ENCODE measurements around the gene HMGN2.
A peak's percentile ranks its signal among the peaks of the same experiment; 100 is the strongest.

Gene HMGN2

DNA sequence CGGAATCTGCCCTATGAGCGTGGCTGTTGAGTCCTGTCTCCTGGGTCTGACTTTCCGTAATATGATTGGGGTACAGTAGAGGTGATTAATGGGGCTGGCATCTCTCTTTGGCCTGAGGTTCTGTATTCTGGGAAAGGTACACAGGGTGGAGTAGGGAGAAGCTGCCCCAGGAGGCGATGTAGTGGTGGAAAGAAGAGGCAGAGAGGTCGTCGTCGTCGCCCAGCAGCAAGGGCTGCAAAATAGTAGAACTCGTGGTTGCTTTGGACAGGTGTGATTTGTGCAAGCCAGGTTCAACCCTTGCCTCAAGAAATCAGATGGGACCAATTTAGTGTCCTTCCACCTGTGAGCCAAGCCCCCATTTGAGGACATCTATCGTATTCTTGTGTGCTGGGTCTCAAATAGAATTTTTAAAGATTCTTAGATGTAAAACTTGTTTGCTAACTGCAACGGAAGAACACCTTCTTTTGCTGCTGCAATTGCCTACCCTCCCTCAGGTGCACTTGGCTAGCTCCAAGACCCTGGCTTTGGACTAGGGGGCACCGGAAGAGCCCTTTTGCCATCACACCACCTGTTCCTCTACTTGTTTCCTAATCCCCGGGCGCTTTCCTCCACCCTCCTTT, 1.3 kb upstream of the HMGN2 start:
- TF ChIP-seq POLR2A (IDR thresholded peaks at IDR 0.05; ENCODE audit: low read depth, low read length) = no peak
- FAIRE-seq (no peak), DNase-seq (ENCODE audit: insufficient read length, low spot score) (no peak)

DNA sequence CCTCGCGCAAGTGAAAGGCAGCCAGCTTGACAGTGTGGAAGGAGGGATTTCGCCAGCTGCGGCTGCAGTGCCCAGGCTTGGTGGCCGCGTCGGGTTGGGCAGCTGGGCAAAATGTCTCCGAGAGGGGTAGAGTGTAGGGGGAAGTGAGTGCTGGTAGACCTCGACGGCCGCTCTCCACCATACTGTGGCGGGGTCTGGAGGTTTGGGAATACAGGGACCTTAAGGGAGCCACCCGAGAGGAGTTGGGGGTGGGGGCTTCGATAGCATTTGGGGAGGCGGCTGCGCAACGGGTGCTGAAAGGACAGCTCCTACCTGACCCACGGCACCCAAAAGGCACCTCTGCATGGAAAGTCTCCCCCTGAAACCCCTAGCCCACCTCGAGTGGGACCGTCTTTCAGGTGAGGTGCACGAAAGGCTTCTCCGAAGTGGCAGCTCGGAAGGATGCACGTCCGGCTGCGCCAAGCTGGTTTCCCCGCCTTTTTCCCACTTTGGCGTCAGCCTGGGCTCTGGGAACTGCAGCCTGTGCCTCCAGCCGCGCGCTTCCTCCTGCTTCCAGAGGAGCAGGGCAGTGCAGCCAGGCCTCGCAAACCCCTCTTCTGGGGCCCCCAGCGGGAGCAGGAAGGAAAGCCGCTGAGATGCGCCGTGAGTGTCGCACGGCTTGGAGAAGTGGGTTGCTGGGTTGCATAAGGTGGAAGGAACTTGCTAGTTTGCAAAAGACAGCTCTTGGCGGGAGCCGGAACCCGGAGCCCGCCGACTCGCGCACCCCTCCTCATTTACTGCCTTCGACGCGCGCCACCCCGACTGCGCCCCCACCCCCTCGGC, 531 bp upstream of the HMGN2 start:
- peak; percentile 36 for DNase-seq (ENCODE audit: insufficient read length, low spot score)
- TF ChIP-seq POLR2A (IDR thresholded peaks at IDR 0.05; ENCODE audit: low read depth, low read length) = no peak
- no peak for FAIRE-seq

DNA sequence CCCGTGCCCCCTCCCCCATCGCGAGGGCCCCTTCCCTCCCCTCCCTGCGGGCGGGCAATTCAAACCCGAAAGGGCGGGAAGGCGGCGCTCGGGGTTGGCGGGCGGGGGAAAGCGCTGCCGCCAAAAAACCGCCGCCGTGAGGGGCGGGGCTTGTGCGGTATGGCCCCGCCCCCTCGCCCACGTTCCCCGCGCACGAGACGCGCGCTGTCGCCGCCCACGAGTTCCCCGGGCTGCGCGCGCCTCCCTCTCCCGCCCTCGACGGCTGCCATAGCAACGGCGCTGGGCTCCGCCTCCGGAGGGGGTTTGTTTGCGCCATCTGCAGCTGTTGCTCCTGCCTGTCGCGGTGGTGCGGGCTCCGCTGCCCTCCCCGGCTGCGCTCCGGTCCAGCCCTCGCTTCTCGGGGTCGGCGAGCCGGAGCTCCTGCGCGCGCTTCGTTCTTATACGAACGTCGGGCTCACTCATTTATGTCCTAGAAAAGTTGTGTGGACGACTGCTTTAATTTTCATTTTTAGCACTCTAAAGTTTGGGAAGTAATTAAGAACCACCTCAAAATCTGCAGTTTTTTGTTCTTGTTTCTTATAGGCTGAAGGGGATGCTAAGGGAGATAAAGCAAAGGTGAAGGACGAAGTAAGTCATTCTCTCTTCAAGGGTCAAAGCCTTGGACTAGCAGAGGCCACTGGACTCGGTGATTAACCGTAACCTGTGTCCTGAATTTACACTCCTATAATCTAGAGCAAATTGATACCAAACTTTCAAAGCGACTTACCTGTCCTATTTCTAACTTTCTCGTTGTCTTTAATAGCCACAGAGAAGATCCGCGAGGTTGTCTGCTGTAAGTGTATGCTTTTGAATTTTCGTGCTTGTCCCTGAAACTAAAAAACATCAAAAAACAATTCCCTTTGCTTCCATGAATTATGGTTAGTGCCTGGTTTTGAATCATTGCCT, 933 bp downstream of the HMGN2 start:
- no peak for FAIRE-seq
- peak; percentile 58 for DNase-seq (ENCODE audit: insufficient read length, low spot score)
- no peak; the same call in 1 of the 2 replicates for TF ChIP-seq POLR2A (IDR thresholded peaks at IDR 0.05; ENCODE audit: low read depth, low read length)

DNA sequence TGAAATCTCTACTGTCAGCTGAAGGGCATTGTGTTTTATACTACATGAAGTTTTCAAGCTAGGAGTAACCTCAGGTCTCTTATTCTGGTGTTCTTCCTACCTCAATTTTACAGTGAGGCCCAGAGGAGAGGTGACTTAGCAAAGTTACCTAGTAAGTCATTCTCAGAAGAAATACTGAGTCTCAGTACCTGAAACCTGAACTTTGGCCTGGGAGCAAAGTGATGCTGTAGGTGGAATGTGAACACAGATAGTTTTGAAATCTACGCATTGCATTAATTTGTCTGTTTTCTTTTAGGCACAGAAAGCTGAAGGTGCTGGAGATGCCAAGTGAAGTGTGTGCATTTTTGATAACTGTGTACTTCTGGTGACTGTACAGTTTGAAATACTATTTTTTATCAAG, 2.6 kb downstream of the HMGN2 start:
- FAIRE-seq (no peak), DNase-seq (ENCODE audit: insufficient read length, low spot score) (no peak)
- TF ChIP-seq POLR2A (IDR thresholded peaks at IDR 0.05; ENCODE audit: low read depth, low read length) = no peak

DNA sequence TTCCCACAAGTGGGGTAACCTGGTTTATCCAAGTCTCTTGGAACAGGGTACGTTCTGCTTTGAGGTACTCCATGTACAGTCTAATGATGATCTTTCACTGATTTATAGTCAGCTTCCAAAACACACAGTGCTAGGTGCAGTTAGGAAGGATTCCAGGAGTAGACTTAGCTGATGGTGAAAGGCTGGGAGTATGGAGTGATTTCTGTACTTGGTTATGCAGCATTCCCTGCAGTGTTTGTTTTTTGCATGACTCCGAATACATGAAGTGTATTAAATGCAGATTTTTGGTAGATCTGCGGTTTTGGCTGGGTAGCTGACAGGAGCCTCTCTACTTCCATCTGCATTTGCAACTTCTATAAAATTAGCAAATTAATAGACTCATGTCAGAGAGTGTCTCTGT, 3.7 kb downstream of the HMGN2 start:
- no peak for DNase-seq (ENCODE audit: insufficient read length, low spot score)
- FAIRE-seq = no peak
- no peak for TF ChIP-seq POLR2A (IDR thresholded peaks at IDR 0.05; ENCODE audit: low read depth, low read length)

DNA sequence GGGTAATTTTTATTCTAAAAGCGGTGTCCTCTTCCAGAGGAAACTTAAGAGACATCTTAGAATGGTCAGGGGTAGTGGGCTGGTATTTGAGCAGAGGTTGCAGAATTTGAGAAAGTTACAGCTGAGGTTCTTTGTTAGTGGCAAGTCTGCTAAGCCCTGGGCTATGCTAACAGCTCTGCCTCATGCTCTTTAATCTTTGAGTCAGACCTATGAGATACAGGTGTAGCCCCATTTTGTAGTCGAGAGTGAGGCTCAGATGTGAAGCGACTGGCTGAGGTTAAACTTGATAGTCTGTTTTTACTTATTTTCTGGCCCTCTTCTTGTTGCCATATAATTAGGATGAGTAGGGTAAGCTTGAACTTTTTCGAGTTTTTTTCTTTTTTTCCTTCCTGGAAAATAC, 4.7 kb downstream of the HMGN2 start:
- no peak for TF ChIP-seq POLR2A (IDR thresholded peaks at IDR 0.05; ENCODE audit: low read depth, low read length)
- FAIRE-seq (no peak), DNase-seq (ENCODE audit: insufficient read length, low spot score) (no peak)

DNA sequence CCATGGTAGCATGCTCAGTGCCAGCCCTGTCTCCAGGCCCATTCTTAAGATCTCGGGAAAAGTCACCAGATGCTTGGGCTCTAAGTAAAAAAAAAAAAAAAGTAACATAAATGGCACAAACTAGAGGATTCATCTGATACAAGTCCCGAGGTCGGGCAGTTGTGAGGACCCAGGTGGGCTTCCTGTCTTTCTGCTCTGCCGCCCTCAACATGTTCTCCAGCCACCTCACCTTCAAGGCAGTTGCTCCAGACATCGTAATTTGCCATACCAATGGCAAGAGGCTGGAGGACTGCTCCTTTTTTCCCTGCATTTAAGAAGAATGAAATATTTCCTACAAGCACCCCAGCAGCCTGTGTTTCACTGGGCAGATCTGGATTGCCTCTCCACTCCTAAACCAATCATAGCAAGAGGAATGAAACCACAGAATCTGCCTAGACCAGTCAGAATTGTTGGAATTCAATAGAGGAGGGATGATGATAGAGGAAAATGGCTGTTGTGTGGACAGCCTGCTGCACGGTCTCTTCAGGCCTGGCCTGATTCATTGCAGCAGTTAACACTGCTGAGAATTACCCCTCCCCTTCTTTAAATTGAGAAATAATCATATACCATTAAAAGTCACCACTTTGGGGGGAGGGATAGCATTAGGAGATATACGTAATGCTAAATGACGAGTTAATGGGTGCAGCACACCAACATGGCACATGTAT, 5.4 kb downstream of the HMGN2 start:
- TF ChIP-seq POLR2A (IDR thresholded peaks at IDR 0.05; ENCODE audit: low read depth, low read length) = no peak
- no peak for DNase-seq (ENCODE audit: insufficient read length, low spot score)
- FAIRE-seq = no peak

DNA sequence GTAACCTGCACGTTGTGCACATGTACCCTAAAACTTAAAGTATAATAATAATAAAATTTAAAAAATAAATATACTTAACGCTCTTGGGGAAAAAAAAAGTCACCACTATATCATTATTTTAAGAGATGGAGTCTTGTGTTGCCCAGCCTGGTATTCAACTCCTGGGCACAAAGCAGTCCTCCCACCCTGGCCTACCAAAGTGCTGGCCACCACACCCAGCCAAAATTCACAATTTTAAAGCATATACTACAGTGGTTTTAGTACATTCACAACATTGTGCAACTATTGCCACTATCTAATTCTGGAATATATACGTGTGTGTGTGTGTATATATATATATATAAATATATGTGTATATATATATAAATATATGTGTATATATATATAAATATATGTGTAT, 5.9 kb downstream of the HMGN2 start:
- FAIRE-seq (no peak), DNase-seq (ENCODE audit: insufficient read length, low spot score) (no peak)

DNA sequence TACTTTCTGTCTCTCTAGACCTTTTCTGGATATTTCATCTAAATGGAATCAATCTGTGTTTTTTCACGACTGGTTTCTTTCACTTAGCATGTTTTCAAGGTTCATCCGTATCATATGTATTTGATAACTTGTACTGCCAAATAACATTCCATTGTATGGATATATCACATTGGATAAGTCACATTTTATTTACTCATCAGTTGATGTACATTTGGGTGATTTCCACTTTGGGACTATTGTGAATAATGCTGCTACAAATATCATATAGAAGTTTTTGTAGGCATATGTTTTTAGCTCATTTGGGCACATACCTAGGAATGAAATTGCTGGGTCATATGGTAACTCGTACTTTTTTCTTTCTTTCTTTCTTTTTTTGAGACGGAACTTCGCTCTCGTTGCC, 6.7 kb downstream of the HMGN2 start:
- TF ChIP-seq POLR2A (IDR thresholded peaks at IDR 0.05; ENCODE audit: low read depth, low read length) = no peak
- DNase-seq (ENCODE audit: insufficient read length, low spot score) = no peak
- FAIRE-seq = no peak

More for the DNA sequence above, 5.9 kb downstream of the HMGN2 start:
- TF ChIP-seq POLR2A (IDR thresholded peaks at IDR 0.05; ENCODE audit: low read depth, low read length) = no peak

DNA sequence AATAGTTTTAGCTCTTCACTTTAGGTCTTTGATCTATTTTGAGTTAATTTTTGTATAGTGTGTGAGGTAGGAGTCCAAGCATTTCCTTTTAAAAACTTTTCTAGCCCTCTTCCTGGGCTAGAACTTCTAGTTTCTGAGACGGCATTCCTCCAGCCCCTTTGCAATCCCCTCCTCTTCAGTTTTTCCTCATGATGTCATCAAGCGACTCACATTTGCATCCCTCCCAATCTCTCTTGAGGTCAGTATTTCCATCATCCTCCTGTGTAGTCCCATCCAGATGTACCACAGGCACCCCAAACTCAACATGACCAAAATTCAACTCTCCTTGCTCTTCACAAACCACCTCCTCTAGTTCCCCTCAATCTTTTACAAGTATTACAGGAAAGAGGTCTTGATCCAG, 10.7 kb downstream of the HMGN2 start:
- no peak for TF ChIP-seq POLR2A (IDR thresholded peaks at IDR 0.05; ENCODE audit: low read depth, low read length)
- no peak for DNase-seq (ENCODE audit: insufficient read length, low spot score)
- FAIRE-seq = no peak

DNA sequence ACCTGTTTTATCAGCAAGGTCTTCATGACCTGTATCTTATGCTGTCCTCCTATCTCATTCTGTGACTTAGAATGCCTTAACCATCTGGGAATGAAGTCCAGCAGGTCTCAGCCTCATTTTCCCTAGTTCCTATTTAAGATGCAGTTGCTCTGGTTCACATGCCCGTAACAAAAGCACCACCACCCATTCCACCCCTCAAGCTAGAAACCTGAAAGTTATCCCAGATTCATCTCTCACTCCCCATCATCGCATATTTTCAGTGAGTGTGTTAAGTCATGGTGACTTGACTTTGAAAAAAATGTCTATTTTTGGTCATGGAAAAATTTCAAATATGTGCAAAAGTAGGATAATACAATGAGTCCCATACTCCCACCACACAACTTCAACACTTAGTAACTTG, 11.7 kb downstream of the HMGN2 start:
- no peak for TF ChIP-seq POLR2A (IDR thresholded peaks at IDR 0.05; ENCODE audit: low read depth, low read length)
- DNase-seq (ENCODE audit: insufficient read length, low spot score) = no peak
- FAIRE-seq = no peak

DNA sequence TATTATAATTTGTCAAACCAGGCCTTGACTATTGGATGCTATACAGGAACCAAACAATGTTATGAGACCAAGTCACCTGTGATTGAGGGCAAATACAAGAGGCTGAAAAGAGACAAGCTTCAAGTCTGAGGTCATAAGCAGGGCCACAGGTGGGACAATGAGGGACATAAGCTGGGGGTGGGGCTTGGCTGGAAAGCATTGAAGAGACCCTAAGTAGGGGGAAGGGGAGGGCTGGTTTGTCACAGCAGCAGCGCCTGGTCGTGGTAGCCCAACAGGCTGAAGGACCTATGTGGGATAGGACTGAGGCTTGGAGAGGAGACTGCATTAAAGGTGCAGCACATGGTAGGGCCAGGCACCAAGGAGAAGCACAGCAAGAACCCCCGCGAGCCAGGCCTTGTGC, 17.9 kb downstream of the HMGN2 start:
- FAIRE-seq (no peak), DNase-seq (ENCODE audit: insufficient read length, low spot score) (no peak)
- TF ChIP-seq POLR2A (IDR thresholded peaks at IDR 0.05; ENCODE audit: low read depth, low read length) = no peak

DNA sequence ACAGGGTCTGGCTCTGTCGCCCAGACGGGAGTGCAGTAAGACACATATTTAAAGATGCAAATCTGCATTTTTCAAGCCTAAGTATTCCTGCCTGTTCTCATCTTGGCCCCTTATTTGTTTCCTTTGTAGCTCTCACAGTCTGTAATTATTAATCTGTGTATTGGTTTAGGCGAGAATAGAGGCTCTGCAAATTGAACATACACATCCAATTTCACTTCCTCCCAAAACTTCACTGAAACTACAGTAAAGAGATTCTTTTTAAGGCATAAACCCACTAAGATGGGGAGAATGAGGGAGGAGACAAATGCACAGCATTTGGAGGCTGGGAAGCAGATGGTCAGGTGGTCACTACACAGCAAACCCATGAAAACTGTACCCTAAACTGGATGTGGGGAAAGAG, 21.0 kb downstream of the HMGN2 start:
- no peak for FAIRE-seq
- TF ChIP-seq POLR2A (IDR thresholded peaks at IDR 0.05; ENCODE audit: low read depth, low read length) = no peak
- DNase-seq (ENCODE audit: insufficient read length, low spot score) = no peak

DNA sequence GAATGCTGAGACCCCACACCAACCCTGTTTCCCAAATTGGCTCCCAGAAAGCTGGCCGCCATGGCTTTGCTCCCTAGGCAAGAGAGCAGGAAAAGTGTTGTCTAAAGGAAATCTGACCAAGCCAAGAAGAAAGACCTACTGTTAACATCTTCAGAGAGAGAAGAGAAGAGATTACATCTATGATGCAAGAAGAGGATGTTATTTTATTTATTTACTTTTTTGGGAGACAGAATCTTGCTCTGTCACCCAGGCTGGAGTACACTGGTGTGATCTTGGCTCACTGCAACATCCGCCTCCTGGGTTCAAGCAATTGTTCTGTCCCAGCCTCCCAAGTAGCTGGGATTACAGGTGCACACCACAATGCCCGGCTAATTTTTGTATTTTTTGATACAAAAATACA, 21.7 kb downstream of the HMGN2 start:
- TF ChIP-seq POLR2A (IDR thresholded peaks at IDR 0.05; ENCODE audit: low read depth, low read length) = no peak
- FAIRE-seq = no peak

More for the DNA sequence above, 21.7 kb downstream of the HMGN2 start:
- DNase-seq (ENCODE audit: insufficient read length, low spot score) = no peak

Data from H54 (cell line).